Esophagus muscularis mucosa (tissue), 3 donors: ENCODE measurements around the gene C17orf78.

Experiments used
- CTCF ChIP-seq, 3 experiments: fragments of 200-600 bp in 2 of 3; fragments of 450-650 bp in 1 of 3; sonication (generic) in 2 of 3; IDR thresholded peaks; one replicate each; pipeline ENCODE4 v1.5.1; 2017 to 2019; ENCODE audit warnings: antibody characterized with exemption in 3 of 3, mild to moderate bottlenecking in 2 of 3, moderate library complexity in 1 of 3
- POLR2A ChIP-seq: fragments of 450-650 bp; IDR thresholded peaks from one replicate; pipeline ENCODE4 v1.6.1; 2017; ENCODE audit warnings: antibody characterized with exemption, moderate library complexity, mild to moderate bottlenecking, low read depth
- POLR2AphosphoS5 ChIP-seq, 2 donors: sonication (generic); formaldehyde crosslinking; IDR thresholded peaks; one replicate each; pipeline ENCODE4 v1.6.1; 2017; ENCODE audit warnings: antibody characterized with exemption in 2 of 2

- TF ChIP-seq POLR2A (no peak), POLR2AphosphoS5 (IDR thresholded peaks at IDR 0.05) (no peak), CTCF (IDR thresholded peaks at IDR 0.05) (no peak)
Measured at GRCh38 chr17:37340804-37341203, 35.0 kb upstream of the C17orf78 start.
